GM19043 (cell line): ENCODE results near the gene FADS1.

Experiments
- ATAC-seq: cut with Tn5 transposase; IDR thresholded peaks from one replicate; pipeline ENCODE4 v1.9.1; 2021; ENCODE audit warnings: low read depth; ENCODE audit not compliant: unreplicated experiment

Gene FADS1

DNA sequence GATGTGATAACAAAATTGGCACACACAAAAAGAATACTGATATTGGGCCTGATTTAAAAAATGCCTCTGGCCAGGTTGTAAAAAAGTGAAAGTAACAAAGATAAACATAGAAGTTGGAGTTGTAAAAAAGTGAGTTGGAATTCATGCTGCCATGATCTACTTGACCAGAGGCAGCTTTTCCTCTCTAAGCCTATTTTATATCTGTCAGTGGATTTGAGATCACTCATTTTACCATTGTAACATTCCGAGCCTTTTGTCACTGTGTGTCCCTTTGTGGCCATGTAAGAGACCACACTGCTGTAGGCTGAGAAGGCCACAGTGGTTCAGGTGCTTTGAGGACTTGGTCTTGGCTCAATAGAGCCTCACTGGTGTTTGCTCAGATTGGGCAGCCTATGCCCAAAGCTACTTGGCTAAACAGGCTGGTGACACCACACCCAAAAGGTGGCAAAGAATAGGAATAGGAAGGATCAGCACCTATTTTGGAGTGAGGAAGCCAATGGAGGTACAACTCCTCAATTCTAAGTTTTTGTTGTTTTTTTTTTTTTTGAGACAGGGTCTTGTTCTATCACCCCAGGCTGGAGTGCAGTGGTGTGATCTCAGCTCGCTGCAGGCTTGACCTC, 17.0 kb downstream of the FADS1 start:
- no peak for ATAC-seq

DNA sequence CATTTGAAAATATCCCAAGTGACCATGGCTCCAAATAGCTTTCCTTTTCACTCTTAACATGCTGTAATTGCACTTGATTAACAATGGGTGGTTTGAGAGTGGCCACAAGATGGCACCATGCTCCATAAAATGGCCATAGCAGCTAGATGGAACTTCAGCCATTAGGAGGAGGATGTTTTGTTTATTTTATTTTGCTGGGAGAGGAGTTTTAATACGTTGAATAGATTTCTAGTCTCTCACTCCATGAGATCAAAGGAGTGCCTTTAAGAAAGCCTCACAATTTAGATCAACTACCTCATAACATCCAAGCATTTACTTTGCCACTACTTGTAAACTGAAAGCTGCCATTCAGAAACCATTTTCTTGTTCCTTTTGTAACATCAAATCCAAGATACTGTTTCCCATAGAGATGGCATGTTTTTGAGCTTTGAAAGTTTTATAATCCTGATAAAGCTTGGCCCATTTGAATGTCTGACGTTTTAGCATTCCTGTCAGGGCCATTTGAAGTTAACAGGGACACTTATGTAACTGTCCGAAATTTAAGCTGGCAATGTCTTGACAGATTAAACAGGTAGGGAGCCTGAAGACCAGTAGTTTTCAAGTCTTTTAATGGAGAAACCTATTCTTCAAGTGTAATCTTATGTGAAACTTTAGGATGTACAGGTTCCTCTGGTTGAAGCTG, 19.4 kb downstream of the FADS1 start:
- no peak for ATAC-seq

- ATAC-seq, result no peak
Observed at GRCh38 chr11:61795876-61796526, 20.8 kb downstream of the FADS1 start.

DNA sequence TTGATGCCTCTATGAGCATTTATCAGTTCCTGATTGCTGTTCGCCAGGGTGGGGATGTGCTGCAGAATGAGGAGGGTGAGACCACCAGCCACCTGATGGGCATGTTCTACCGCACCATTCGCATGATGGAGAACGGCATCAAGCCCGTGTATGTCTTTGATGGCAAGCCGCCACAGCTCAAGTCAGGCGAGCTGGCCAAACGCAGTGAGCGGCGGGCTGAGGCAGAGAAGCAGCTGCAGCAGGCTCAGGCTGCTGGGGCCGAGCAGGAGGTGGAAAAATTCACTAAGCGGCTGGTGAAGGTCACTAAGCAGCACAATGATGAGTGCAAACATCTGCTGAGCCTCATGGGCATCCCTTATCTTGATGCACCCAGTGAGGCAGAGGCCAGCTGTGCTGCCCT, 21.3 kb downstream of the FADS1 start:
- ATAC-seq, result no peak

DNA sequence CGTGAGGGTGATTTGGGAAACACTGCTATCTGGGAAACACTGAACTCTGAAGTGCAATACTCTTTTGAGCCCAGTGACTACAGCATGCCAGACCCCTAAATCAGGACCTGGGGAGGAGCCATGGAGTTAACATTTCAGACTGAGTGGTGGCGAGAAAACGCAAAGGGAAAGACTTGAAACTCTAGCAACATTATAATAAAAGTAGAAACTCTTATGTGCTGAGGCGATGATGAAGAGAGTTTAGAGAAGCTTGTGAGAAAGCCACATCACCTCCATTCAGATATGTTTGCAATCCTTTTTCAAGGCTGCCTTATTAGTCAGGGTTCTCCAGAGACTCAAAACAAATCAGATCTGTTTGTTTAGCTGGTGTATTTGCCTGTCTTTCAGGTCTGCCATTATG, 22.2 kb downstream of the FADS1 start:
- ATAC-seq, result no peak

GRCh38 chr11:61793829-61794204, 23.0 kb downstream of the FADS1 start:
- ATAC-seq, result no peak

- ATAC-seq, result no peak
Observed at GRCh38 chr11:61793083-61793828, 23.5 kb downstream of the FADS1 start.

DNA sequence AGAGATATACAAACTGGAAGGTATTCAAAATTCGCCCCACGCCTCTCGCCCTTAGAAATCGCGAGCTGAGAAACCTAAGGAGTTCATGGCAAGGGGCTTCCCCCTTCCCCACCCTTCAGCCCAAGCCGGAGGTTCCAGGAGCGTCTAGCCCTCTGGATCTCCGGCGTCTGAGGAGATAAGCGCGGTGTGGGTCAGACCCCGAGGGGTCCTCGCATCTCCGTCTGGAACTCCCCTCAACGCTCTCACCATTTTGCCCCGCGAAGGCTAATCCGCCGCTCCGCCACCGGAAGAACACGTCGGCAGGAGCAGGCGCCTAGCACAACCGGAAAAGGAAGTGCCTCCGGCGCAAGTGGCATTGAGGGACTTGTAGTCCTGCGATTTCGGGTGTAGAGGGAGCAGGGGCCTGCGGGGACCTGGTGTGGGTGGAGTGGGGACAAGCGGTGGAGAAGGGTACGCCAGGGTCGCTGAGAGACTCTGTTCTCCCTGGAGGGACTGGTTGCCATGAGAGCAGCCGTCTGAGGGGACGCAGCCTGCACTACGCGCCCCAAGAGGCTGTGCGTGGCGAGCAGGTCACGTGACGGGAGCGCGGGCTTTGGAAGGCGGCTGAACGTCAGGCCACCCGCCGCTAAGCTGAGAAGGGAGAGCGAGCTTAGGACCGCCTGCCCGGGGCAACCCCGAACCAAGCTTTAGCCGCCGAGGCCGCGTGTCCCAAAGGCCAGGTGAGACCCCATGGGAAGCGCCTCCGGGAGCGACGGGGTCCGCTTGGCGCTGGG, 24.3 kb downstream of the FADS1 start, which contains the start of the genes FEN1 and TMEM258:
TSS of gene FEN1 (plus strand) at position 602 of the 773 bp plus-strand sequence. CDS start 2,451 bp downstream, outside the sequence.
TSS of gene TMEM258 (minus strand) at position 290 of the 773 bp plus-strand sequence. CDS start at position 249, 41 bp downstream.
- peak; percentile 85 for ATAC-seq

DNA sequence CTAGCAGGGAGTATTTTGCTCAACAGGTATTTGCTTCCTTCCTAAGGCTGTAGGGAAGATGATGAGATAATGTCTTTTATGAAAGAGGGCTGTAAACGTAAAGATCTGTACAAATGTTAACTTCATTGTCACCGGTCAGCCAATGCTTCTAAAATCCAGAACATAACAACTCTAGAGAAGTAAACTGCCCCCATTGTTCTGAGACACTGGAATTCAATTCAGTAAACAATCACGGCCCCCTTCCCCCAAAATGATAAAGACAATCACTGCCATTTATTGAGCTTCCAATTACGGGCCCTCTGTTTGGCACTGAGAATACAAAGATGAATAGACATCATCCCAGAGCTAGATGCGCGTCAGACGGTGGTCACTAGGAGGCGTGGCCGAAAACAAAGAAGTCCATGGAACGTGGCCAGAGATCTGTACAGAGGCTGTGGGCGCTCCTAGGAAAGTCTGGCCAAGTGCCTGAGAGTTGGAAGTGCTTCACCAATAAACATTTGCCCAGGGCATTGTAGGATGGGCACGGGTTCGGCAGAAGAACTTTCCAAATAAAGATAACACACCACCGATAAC, 25.0 kb downstream of the FADS1 start:
- no peak for ATAC-seq

- no peak for ATAC-seq
Observed at GRCh38 chr11:61787928-61788491, 28.8 kb downstream of the FADS1 start.

DNA sequence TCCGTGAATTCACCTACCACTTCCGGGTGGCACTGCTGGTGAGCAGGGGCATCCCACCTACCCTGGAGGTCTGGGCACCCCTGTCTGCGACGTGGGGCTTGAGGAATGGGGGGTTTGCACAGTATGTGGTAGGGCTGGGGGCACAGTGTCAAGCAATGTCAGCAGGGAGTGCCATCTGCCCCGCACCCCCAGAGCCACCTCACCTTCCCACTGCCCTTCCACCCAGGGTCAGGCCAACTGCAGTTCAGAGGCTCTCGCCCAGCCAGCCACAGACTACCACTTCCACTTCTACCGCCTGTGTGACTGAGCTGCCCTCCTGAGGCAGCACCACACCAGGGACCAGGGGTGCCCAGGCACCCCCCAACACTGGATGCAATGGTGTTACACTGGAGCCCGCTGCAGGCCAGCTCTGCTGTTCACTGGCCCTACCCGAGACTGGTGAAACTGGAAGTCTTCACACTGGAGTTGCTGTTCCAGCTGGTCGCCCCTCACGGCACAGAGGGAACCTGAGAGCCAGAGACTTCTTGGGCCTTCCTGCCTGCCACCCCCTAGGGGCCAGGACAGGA, 30.9 kb downstream of the FADS1 start:
- ATAC-seq, result no peak

- no peak for ATAC-seq
Observed at GRCh38 chr11:61784506-61784805, 32.3 kb downstream of the FADS1 start.

- ATAC-seq, result no peak
Observed at GRCh38 chr11:61783717-61784505, 32.9 kb downstream of the FADS1 start.

DNA sequence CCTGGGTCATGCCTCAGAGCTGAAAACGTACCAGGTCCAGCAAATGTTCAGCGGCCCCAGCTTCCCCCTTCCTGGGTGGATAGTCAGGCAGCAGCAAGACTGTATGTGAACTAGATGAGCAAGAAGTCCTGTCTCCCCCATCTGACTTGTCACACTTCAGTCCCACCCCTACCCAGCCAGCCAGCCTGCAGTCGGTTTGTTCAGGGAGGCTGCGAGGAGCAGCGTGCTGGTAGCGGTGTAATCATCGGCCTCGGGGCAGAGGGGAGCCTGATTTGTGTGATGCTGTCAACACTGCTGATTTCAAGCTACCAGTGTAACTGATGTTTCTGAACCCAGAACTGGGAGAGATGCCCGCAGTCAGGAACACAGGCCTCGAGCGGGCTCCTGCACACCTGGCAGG, 34.0 kb downstream of the FADS1 start:
- ATAC-seq, result no peak

DNA sequence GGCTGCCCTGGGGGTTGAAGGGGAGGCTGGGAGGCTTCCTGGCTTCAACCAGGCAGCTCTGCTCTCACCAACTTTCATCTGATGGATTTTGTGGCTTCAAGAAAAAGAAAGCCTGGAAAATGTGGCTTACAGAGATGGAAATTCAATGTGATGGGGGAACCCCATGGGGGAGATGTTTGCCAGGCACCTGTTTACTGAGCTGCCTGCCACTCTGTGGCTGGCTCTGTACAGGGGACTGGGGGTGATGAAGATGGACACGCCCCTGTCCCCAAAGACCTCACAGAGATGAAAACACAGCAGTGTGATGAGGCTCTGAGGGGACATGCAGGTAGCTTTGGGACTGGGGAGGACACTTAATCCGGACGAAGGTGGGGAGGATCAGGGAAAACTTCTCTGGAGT, 34.5 kb downstream of the FADS1 start:
- ATAC-seq, result no peak

DNA sequence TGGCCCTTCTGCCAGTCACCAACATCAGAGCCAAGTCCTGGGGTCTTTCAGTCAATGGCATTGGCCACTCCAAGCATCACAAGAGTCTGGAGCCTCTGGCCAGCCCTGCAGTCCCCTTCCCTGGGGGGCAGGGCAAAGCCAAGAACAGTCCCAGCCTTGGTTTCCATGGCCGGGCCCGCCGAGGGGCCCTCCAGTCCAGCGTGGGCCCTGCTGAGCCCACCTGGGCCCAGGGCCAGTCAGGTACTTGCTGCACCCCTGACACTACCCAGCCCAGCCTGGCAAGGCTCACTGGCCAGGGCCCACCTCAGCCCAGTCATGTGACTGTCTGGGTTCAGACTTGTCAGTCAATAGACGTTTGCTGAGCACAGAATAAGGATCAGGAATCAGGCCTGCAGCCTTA, 35.2 kb downstream of the FADS1 start:
- ATAC-seq, result no peak

DNA sequence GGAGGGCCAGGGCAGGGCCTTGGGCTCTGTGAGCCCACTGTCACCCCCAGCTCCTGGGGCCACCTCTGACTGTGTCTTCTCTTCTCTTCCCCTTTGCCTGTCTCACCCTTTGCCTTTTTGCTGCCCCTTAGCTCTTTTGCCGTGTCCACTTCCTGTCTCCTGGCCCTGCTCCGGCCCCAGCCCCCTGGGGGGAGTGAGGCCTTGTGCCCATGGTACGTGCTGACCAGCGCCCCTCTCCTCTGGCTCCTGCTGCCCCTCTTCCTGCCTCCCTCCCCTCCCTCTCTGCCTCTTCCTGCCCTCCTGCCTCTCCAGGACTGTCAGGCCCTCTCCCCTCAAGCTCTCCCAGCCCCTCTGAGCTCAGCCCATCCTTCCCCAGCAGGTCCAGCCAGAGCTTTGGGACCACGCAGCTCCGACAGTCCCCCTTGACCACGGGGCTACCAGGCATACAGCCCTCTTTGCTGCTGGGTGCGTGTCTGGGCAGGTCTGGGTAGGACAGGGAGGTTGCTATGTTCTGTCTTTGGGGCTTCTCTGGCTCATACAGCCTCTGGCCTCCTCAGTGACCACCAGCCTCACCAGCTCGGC, 36.1 kb downstream of the FADS1 start:
- no peak for ATAC-seq
